Measurements from ENCODE around the gene LRBA. TPM values are rescaled to one million over a fixed set of nuclear protein-coding genes. Genes with fewer than 3 reads are reported as not detected.

LRBA gene
- polyA plus RNA-seq, 1 of the 3 experiments (the other 2 are of a cell fraction) = 11.4 TPM

- no peak overlapping the region for H3K9ac ChIP-seq
- H3K9me2 ChIP-seq = no peaks in the 10 kb centered on the region
- H3K4me1 ChIP-seq (ENCODE audit: control insufficient read depth in 1 of 2, insufficient read depth in 2 of 2, low read depth in 1 of 2, low read length in 1 of 2) = no peaks in the 10 kb centered on the region; a peak in 1 of 4 replicates
- no peaks in the 10 kb centered on the region for H3K79me2 ChIP-seq (ENCODE audit: insufficient read depth)
- ChIA-PET CTCF (interaction anchor here (0.9 to 1.0 kb wide), 2 partner anchors 11 to 31 kb away, joined by 3 to 4 read pairs; no protein-coding TSS in a partner anchor), POLR2A (no interaction called here)
- H3K4me2 ChIP-seq = no peak overlapping the region
- H3K9me3 ChIP-seq = no peaks in the 10 kb centered on the region
- no peaks in the 10 kb centered on the region for H4K20me1 ChIP-seq (ENCODE audit: insufficient read depth)
- WGBS (ENCODE audit: low lambda C conversion rate) = 74% methylated on average over 2 of the region's 2 CpGs
- H3K4me3 ChIP-seq (ENCODE audit: low read depth in 2 of 2, low read length in 1 of 2) = no peak overlapping the region
- H3K36me3 ChIP-seq (replicated peaks in 1 of 2; ENCODE audit: control insufficient read depth in 1 of 2, insufficient read depth in 2 of 2, low read length in 1 of 2) = no peaks in the 10 kb centered on the region
- no peaks in the 10 kb centered on the region for H3K27me3 ChIP-seq (ENCODE audit: insufficient read depth)
- no peak for DNase-seq
- no peaks in the 10 kb centered on the region for H3F3A ChIP-seq (replicated peaks; ENCODE audit: insufficient read depth)
- H3K27ac ChIP-seq (ENCODE audit: low read depth in 2 of 2, low read length in 1 of 2) = no peak overlapping the region
- no peak overlapping the region for H2AFZ ChIP-seq (ENCODE audit: low read depth)
- TF ChIP-seq SMC3 (IDR thresholded peaks at IDR 0.05; ENCODE audit: low read depth, low read length) (no peak), YY1 (IDR thresholded peaks at IDR 0.05; ENCODE audit: low read depth) (no peak), CTCF (IDR thresholded peaks at IDR 0.05) (no peak), GABPA (IDR thresholded peaks at IDR 0.05; ENCODE audit: low read depth) (no peak), RCOR1 (IDR thresholded peaks at IDR 0.05; ENCODE audit: low read length) (no peak), SIN3A (IDR thresholded peaks at IDR 0.05; ENCODE audit: borderline replicate concordance, low read depth, low read length) (no peak), EP300 (IDR thresholded peaks at IDR 0.05; ENCODE audit: borderline replicate concordance in 1 of 2, low read depth in 1 of 2, low read length in 1 of 2) (no peak), USF2 (IDR thresholded peaks at IDR 0.05; ENCODE audit: borderline replicate concordance, low read depth, low read length) (no peak), RFX5 (IDR thresholded peaks at IDR 0.05; ENCODE audit: low read length) (no peak), CHD2 (IDR thresholded peaks at IDR 0.05; ENCODE audit: low read length, partially characterized antibody) (no peak), TEAD4 (IDR thresholded peaks at IDR 0.05; ENCODE audit: borderline replicate concordance, insufficient read depth) (no peak), FOXJ3 (CRISPR knock-in tag; IDR thresholded peaks at IDR 0.05) (no peak)
- TF ChIP-seq, protein P1, sequence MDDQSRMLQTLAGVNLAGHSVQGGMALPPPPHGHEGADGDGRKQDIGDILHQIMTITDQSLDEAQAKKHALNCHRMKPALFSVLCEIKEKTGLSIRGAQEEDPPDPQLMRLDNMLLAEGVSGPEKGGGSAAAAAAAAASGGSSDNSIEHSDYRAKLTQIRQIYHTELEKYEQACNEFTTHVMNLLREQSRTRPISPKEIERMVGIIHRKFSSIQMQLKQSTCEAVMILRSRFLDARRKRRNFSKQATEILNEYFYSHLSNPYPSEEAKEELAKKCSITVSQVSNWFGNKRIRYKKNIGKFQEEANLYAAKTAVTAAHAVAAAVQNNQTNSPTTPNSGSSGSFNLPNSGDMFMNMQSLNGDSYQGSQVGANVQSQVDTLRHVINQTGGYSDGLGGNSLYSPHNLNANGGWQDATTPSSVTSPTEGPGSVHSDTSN (IDR thresholded peaks at IDR 0.05) = no peak
- TF ChIP-seq, protein P2, sequence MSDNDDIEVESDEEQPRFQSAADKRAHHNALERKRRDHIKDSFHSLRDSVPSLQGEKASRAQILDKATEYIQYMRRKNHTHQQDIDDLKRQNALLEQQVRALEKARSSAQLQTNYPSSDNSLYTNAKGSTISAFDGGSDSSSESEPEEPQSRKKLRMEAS (IDR thresholded peaks at IDR 0.05; ENCODE audit: low read depth) = no peak
Measured at GRCh38 chr4:150949342-150949741, 65.7 kb downstream of the LRBA start.

DNA sequence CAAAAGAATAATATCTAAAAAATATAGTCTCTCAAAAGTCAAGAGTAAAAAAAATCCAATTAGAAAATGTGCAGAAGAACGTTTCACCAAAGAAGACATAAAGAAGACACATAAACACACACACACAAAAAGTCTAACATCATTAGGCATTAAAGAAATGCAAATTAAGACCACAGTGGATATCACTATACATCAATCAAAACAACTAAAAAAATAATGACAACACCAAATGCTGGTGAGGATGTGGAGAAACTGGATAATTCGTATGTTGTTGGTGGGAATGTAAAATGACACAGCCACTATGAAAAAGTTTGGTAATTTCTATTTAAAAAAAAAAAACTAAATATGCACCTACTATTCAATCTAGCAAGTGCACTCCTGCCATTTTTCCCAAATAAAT lies 66.4 kb downstream of the LRBA start:
- no peak for DNase-seq
- Histone ChIP-seq H3K4me1 (ENCODE audit: control insufficient read depth in 1 of 2, insufficient read depth in 2 of 2, low read depth in 1 of 2, low read length in 1 of 2) (no peaks in the 10 kb centered on the region; a peak in 1 of 4 replicates), H2AFZ (ENCODE audit: low read depth) (no peak overlapping the region), H3K27ac (ENCODE audit: low read depth in 2 of 2, low read length in 1 of 2) (no peak overlapping the region), H3K9me3 (no peaks in the 10 kb centered on the region), H3F3A (replicated peaks; ENCODE audit: insufficient read depth) (no peaks in the 10 kb centered on the region), H3K4me3 (ENCODE audit: low read depth in 2 of 2, low read length in 1 of 2) (no peak overlapping the region), H3K4me2 (no peak overlapping the region), H3K36me3 (replicated peaks in 1 of 2; ENCODE audit: control insufficient read depth in 1 of 2, insufficient read depth in 2 of 2, low read length in 1 of 2) (no peaks in the 10 kb centered on the region), H3K27me3 (ENCODE audit: insufficient read depth) (no peaks in the 10 kb centered on the region), H3K9me2 (no peaks in the 10 kb centered on the region), H3K9ac (no peak overlapping the region), H4K20me1 (ENCODE audit: insufficient read depth) (no peaks in the 10 kb centered on the region), H3K79me2 (ENCODE audit: insufficient read depth) (no peaks in the 10 kb centered on the region)
- POLR2A ChIA-PET = no interaction called here
- TF ChIP-seq JUND (IDR thresholded peaks at IDR 0.05) (no peak), SIN3A (IDR thresholded peaks at IDR 0.05; ENCODE audit: borderline replicate concordance, low read depth, low read length) (no peak), NRF1 (IDR thresholded peaks at IDR 0.05; ENCODE audit: low read depth, low read length) (no peak), TAF1 (IDR thresholded peaks at IDR 0.05; ENCODE audit: borderline replicate concordance, low read depth, low read length) (no peak)
- 93% methylated on average over 2 of the region's 2 CpGs for WGBS (ENCODE audit: low lambda C conversion rate)
- CTCF ChIA-PET = no interaction called here

Measured in SK-N-SH (cell line).